RKO (cell line): ENCODE measurements around the gene NFATC1.

Experiments used
- DNase-seq: peaks from one replicate; pipeline ENCODE4 v3.0.0-alpha.2; 2016; ENCODE audit warnings: low spot score

NFATC1 gene

GRCh38 chr18:79556829-79557585, 161.3 kb downstream of the NFATC1 start:
- DNase-seq: no peak

GRCh38 chr18:79558196-79558932, 162.6 kb downstream of the NFATC1 start:
- no peak for DNase-seq

DNA sequence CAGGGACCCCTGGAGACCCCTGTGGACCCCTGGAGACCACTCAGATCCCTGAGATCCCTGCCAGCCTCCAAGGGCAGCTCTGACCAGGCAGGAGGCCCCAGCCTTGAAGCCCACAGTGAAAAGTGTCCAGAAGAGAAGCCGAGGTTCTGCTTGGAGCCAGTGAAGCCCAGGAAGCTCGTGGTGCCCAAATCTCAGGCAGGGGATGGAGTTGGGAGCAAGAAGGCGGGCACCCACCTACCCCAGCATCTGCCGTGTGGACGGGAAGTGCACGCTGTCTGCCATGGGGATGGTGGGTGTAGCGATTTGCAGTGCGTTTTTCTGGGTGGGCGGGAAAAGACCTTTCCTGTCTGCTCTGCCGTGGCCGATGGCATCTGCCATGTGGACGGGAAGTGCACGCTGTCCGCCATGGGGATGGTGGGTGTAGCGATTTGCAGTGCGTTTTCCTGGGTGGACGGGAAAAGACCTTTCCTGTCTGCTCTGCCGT, 163.2 kb downstream of the NFATC1 start:
- DNase-seq: no peak

- DNase-seq: no peak
Measured at GRCh38 chr18:79559436-79559835, 163.7 kb downstream of the NFATC1 start.

GRCh38 chr18:79560042-79560860, 164.5 kb downstream of the NFATC1 start:
- DNase-seq: no peak

DNA sequence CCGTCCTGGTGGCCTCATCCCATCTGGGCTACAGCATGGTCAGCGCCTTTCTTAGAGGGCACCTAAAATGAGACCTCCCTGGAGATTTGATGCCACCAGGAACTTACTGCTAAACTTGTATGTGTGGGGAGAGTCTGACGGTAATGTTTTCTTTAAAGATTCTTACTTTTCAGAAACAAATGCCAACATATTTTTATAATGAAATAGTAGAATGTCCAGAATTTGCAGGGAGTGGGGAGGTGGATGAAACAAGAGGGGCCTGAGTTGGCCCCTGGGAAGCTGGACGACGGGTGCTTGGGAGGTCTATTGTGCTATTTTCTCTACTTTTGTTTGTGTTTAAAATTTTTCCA, 165.1 kb downstream of the NFATC1 start:
- no peak for DNase-seq

DNA sequence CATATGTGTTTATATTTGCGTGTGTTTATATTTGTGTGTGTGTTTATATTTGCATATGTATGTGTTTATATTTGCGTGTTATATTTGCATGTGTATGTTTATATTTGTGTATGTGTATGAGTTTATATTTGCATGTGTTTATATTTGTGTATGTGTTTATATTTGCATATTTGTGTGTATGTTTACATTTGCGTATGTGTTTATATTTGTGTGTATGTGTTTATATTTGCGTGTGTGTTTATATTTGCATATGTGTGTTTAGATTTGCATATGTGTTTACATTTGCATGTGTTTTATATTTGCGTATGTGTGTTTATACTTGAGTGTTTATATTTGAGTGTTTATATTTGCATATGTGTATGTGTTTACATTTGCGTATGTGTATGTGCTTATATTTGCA, 168.2 kb downstream of the NFATC1 start:
- DNase-seq: no peak

DNA sequence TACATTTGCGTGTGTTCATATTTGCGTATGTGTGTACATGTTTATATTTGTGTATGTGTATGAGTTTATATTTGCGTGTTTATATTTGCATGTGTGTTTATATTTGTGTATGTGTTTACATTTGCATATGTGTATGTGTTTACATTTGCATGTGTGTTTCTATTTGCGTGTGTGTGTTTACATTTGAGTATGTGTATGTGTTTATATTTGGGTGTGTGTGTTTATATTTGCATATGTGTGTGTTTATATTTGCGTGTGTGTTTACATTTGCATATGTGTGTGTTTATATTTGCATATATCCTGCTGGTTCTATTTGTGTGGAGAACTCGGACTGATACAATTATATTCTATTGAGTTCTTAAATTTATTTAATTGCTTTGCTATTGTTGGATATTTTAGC, 168.7 kb downstream of the NFATC1 start:
- no peak for DNase-seq

- no peak for DNase-seq
Measured at GRCh38 chr18:79566771-79567431, 171.2 kb downstream of the NFATC1 start.

GRCh38 chr18:79567481-79568147, 171.9 kb downstream of the NFATC1 start:
- DNase-seq: peak; percentile 12

- DNase-seq: no peak
Measured at GRCh38 chr18:79568543-79569205, 172.9 kb downstream of the NFATC1 start.

DNA sequence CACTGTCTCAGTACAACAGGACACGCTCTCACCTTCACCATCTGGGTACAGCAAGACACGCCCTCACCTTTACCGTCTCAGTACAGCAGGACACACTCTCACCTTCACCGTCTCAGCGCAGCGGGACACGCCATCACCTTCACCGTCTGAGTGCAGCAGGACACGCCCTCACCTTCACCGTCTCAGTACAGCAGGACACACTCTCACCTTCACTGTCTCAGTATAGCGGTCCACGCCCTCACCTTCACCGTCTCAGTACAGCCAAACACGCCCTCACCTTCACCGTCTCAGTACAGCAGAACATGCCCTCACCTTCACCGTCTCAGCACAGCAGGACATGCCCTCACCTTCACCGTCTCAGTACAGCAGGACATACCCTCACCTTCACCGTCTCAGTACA, 174.0 kb downstream of the NFATC1 start:
- DNase-seq: no peak

GRCh38 chr18:79570266-79571201, 174.8 kb downstream of the NFATC1 start:
- DNase-seq: peak; percentile 6

- no peak for DNase-seq
Measured at GRCh38 chr18:79571211-79572092, 175.7 kb downstream of the NFATC1 start.

- no peak for DNase-seq
Measured at GRCh38 chr18:79572093-79572780, 176.5 kb downstream of the NFATC1 start.

GRCh38 chr18:79572848-79573451, 177.2 kb downstream of the NFATC1 start:
- DNase-seq: no peak

- DNase-seq: no peak
Measured at GRCh38 chr18:79573921-79574491, 178.3 kb downstream of the NFATC1 start.
